HG02973 (cell line): ENCODE data around the gene PDZK1IP1.
"Not testable (repeated sequence)": the region's sequence is repeated elsewhere in the genome, so short reads cannot be mapped to it uniquely, and the experiment has no call there.

ENCODE experiments used
- ATAC-seq: cut with Tn5 transposase; IDR thresholded peaks from one replicate; pipeline ENCODE4 v1.9.1; 2021; ENCODE audit warnings: moderate library complexity; ENCODE audit not compliant: unreplicated experiment

Gene PDZK1IP1

DNA sequence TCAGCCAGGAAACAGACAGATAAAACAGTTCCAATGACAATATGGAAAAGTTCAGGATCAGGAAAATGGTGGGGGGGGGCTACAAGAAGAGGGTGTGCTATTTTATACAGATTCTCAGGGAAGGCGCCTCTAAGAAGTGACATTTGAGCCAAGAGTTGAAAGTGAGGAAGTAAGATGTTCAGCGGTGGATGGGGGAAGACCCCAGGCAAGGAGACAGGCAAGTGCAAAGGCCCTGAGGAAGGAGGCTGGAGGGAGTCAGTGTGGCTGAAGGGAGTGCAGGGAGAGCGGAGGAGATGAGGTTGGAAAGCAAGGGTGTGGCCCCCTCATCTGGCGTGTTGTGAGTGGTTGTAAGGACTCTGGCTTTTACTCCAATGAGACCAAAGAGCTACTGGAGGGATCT is 8.4 kb upstream of the PDZK1IP1 start:
- no peak for ATAC-seq

DNA sequence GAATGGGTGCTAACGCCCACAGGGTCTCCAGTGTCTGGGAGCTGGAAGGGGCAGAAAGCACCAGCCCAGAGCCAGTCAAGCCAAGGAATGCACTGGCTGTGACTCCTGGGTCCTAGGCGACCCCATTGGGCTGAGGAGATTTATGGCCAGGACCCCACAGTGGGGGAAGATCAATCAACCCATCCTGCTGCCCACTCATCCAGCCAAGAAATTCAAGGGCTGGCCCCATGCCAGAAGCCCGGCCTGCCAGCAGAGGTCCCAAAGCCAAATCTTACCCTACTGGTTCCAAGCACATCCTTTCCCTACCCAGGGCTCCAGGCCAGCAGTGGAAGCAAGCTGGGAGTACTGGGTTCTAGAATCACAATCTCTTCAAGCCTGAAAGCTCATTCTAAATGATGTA is 6.8 kb upstream of the PDZK1IP1 start:
- ATAC-seq: no peak

DNA sequence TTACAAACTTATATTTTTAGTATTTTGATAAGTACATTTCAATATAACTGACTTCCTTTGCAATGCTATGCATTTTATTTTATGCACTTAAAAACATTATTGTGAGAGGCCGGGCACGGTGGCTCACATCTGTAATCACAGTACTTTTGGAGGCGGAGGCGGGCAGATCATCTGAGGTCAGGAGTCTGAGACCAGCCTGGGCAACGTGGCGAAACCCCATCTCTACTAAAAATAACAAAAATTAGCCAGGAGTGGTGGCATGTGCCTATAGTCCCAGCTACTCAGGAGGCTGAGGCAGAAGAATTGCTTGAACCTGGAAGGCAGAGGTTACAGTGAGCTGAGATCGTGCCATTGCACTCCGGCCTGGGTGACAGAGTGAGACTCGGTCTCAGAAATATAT is 6.1 kb upstream of the PDZK1IP1 start:
- ATAC-seq: not testable (repeated sequence)

DNA sequence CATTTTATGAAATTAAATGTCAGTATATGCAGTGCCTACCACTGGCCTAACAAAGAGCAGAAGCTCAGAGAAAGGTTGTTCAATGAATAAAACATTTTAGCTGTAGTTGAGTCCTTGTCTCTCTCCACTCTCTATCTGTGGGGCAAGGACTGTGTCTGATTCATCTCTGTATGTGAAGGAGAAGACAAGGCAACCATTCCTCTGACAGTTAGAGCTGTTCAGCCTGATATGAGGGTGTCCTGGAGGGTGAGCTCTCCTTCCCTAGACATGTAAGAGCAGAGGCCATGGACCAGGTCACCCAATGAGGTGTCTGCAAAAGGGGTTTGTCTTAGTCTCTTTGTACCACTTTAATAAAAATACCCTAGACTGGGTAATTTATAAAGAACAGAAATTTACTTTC is 4.5 kb upstream of the PDZK1IP1 start:
- no peak for ATAC-seq

DNA sequence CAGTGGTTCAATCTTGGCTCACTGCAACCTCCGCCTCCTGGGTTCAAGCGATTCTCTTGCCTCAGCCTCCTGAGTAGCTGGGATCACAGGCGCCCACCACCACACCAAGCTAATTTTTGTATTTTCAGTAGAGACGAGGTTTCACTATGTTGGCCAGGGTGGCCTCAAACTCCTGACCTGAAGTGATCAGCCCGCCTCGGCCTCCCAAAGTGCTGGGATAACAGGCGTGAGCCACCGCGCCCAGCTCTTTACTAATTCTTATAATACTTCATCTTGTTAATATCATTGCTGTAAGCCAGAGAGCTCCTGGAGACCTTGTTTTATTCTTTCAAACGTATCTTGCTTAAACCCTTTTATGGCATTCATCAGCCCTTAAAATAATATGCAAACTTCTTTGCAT is 3.7 kb upstream of the PDZK1IP1 start:
- ATAC-seq: not testable (repeated sequence)

DNA sequence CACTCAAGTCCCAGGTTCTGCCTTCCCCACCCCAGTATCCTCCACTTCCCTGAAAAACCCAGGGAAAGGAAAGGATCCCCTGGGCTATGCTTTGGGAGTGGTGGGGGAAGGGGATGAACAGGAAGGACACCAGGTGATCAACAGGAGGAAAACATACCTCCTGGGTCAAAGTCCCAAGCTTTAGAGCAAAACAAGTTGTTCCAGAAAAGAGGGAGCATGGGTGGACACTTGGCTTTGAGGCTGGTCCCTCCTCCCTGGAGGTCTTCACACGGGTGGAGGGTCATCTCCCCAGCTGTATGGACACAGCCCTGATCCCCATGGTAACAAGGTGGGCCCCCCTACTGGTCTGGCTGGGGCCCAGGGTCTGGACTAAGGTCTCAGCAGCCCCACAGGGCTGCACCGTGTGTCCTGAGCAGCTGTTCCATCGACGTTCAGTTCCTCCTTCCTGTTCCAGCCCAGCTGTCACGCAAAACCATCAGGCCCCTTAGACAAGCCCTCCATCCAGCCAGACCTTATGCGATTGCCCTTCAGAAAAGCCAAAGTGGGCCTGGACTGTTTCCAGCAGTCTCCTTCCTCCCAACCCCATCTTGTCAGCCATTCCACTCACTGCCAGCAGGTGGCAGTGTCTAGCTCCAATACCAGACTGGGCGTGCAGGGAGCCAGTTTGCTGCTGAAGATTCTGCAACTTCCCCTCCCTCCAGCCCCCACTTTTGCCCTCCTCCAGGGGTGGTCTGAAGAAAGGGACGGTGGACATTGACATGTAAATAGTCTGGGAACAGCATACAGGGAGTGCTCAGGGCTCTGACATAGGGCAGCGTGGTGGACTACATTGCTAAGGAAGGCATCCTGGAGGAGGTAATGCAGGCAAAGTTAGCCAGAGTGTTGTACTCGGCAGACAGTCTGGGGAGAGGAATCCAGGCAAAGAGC is 2.9 kb upstream of the PDZK1IP1 start:
- ATAC-seq: peak; percentile 79

DNA sequence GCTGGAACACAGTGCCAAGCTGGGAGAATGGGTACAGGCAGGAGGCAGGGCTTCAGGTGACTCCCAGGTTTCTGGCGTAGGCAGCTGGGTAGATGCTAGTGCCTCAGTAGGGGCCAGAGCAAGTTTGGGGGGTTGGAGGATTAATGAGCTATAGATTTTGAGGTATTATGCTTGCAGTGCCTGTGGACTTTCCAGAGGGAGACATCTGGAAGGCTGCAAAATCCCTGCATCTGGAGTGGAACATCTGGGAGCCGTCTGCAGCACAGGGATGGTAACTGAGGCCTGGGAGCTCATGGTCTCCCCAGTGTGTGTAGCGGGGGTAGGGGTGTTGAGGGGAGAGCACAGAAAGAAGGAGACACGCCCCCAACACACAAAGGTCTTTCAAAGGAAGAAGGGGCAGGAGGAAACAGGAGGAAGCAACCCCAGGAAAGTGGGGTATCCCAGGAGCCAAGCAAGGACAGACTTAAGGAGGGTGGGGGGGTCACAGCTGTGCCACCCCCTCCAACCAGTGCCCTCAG is 2.2 kb upstream of the PDZK1IP1 start:
- no peak for ATAC-seq

DNA sequence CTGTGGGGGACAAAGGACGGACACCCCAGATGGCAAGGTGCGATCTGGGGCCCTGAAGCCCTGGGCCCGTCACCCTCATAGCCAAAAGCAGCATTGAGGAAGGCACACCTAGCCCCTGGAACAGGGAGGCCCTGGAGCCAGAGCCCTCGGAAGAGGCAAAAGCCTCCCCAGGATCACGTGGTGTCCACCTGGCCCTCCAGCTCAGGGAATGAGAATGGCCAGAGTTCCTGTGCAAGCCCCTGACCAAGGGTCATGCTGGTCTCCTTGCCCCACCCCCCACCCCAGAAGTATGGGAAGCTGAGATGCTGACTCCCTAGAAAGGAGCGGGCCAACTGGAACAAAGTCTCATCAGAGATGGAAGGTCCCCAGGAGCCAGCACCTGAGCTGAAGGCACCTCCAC is 1.0 kb upstream of the PDZK1IP1 start:
- ATAC-seq: no peak

DNA sequence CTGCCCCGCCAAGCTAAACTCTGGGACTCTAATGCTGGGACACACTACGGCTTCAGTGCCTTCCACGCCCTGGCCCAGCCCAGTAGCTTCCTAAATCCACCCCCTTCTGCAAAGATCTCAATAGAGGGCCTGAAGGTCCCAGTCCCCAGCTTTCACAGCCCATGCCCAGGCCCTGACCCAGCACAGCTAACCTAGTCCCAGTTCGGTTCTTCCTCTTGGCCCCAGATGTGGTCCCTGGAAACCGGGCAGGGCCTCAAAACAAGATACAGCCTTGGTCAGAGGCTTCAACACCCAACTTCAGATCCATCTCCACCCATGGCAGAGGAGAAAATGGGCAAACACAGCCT is 646 bp upstream of the PDZK1IP1 start:
- ATAC-seq: no peak

DNA sequence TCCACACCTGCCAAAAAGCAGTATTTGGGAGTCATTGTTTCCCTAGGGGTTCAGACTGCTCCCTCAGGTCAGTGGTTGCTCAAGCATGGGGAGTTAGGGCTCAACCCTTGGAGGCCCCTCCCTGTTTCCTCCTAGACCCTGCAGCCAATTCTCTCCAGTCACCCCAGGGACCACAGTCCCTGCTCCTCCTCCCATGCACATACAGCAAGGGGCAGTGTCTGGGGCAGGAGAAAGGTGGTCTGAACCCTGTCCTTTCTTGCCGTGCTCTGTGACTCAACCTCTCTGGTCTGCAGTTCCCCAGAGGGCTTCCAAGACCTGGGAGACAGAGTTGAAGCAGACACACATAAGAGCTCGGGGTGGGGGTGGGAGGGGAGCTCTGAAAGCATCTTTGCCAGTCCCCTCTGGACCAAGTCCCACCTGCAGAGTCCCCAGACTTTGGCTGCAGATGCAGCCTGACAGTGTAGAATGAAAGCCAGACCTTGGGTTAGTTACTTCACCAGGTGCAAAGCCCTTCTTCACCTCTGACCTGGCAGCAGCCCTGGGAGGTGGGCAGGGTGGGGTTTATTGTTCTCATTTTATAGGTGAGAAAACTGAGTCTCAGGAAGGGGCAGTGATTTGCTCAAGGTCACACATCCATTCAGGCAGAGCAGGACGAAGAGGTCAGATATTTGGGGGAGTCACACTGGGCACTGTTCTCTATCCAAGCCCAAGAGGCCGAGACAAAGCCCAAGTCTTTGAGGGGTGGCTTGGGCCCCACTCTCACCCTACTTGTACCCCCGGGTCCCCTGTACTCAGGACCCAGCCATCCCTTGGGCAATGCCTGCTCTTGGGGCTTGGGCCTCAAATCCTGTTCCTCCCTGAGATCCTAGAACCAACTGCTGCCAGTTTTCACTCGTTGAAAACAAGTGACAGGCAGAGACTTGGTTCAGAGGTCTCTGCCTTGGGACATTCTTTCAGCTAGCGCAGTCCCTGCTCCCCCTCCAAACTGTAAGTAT is 748 bp downstream of the PDZK1IP1 start:
- no peak for ATAC-seq

DNA sequence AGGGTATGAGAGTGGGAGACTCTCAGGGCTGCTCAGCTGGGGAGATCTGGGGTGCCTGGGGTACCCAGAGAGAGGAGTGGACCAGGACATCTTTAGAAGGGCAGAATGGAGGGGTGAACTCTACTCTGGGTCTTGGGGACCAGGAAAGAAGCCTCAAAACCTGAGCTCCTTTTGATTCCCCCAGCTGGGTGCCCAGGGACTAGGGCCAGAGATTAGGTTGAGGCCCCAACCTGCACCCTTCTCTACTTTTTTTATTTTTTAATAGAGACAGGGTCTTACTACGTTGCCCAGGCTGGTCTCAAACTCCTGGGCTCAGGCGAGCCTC is 1.9 kb downstream of the PDZK1IP1 start:
- no peak for ATAC-seq

DNA sequence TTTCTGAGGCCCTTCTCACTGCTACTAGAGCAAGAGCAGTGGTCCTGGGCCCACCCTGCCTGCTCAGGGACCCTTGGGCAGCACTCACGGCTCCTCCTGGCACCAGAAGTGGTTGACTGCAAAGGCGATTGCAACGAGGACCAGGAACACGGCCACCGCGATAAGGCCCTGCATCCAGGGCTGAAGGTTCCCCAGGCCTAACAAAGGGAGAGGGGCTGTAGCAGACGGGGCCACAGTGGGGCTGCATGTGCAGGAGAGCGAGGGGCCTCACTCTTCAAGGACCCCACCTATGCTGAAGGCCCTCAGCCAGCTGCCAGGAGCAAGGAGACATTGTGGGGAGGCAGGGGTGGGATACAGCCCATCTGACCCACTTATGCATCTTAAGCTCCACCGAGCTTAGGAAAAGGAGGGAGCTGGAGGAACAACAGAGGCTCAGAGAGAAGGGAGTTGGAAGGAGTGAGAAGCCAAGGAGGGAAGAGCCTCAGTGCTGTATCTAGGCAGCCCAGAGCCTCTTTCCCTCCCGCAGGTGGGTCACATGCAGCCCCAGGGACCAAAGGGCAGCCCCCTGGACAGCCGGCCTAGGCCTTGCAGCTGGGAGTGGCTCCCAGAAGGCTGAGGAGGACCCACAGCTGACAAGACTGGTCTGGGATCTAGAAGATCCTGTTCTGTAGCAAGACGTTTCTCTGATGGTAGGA is 2.5 kb downstream of the PDZK1IP1 start:
- no peak for ATAC-seq

DNA sequence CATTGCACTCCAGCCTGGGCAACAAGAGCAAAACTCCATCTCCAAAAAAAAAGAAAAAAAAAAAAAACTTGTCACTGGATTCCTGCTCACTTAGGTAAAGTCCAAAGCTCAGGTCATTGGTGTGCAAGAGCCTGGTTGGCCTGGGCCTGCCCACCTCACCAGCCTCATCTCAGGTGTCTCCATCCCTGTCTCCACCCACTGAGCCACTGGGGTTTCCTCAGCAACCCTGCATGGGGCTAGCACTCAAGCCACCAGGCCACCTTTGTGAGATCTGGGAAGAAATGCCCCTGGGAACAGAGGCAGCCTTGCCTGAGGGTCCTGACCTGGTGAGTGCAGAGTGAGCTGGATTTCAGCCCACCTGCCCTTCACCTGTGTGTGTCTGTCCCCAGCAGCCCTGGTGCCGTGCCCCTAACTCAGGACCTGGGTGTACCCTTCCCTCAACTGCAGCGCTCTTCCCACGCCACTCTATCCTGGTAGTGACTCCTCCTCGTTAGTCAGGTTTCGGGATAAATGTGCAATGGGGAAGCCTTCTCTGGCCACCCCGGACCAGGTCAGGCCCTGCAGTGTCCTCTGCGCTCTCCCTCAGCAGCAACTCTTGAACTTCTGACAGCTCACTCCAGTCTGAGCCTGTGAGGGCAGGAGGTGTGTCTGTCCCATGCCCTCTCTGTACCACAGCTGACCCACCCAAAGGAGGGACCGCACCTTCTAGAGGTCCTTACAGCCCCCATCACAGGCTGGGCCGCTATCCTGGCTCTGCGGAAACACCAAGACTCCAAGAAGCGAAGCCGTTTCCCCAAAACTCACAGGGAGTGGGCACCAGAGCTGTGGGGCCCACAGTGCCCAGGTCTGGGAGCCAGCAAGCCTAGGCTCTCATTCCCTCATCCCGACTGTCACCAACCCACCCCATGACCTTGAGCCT is 3.3 kb downstream of the PDZK1IP1 start:
- no peak for ATAC-seq

DNA sequence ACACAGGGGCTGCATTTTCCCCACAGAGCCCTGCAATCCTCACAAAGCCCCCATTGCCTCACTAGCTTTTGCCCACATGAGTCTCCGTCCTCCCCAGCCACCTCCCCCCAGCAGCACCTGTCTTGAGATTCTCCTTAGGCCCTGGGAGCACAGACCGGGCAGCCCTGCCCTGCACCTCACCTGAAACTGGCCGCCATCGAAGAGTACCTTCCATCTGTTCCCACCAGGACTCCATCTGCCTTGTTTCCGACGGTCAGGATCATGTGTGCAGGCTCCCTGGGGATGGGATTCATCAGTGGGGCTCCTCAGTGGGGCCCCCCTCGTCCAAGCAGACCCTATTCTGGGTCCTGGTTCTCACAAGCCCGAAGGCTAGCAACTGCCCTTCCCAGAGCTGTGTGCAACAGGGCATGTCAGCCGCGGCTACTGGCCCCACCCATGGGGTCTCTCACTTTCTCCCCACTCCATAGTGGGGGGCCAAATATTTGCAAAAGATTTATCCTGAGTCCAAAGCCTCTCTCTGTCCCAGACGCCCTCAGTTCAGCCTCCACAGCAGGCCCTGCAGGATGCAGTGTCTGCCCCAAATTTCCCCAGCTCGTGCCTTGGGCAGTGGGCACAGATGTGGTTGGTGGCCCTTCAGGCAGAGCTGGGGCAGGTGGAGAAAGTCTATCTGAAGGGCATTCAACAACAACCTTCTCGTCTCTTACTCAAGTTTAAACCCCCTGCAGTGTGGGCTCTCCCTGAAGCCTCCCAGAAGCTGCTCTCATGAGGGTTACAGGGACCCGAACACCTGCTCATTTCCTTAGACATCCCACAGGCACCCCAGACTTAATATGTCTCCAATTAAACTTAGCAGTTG is 4.8 kb downstream of the PDZK1IP1 start:
- no peak for ATAC-seq

DNA sequence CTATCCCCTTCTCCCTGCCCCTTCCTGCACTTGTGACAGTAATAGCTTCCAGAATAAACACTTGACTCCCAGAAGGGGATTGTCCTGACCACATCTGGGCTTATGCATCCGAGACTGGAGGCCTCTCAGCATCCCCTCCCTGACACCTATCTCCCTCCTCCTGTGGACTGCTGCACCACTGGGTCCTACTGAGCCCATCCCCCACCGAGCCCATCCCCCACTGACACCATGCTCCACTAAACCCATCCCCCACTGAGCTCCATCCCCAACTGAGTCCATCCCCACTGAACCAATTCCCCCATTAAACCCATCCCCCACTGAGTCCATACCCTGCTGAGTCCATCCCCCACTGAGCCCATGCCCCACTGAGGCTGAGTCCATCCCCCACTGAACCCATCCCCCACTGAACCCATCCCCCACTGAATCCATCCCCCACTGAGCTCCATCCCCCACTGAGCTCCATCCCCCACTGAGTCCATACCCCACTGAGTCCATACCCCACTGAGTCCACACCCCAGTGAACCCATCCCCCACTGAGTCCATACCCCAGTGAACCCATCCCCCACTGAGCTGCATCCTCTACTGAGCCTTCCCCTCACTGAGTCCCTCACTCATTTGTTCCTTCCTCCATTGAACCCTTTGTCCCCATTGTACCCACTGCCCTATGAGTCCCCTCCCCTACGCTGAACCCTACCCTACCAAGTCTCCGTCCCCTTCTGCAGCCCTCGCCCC is 5.6 kb downstream of the PDZK1IP1 start:
- ATAC-seq: no peak

DNA sequence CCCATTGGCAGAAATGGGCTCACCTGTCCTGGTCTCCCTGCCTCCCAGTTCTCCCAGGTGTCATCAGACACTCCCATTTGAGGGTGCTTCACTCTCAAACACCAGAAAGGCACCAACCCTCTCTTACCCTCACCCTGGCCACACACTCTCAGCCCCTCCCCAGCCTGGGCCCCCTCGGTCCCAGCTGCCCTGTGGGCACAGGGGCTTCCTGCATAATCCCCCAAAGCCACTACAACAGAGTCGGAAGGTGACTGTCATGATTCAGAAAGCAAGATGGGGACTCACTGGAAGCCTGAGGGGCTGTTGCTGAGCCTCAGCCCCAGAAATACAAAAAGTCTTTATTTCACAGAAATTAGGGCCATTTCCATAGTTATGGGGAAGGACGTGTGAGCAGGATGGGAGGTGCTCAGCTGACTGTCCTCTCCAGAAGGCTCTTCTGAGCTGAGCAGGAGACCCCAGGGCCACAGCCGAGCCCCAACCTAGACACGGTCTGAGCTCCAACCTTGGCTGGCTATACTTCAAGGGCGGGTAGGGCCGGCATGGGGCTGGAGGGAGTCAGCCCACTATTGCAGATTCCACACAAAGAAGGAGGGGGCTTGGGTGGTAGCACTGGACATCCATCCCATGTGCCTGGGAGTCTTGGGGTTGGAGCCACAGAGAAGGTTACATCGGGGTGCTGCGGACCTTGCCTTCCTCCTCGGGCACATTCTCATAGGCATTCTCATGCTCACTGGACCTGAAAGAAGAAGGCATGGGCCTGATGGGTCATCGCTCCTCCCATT is 6.3 kb downstream of the PDZK1IP1 start:
- ATAC-seq: no peak

DNA sequence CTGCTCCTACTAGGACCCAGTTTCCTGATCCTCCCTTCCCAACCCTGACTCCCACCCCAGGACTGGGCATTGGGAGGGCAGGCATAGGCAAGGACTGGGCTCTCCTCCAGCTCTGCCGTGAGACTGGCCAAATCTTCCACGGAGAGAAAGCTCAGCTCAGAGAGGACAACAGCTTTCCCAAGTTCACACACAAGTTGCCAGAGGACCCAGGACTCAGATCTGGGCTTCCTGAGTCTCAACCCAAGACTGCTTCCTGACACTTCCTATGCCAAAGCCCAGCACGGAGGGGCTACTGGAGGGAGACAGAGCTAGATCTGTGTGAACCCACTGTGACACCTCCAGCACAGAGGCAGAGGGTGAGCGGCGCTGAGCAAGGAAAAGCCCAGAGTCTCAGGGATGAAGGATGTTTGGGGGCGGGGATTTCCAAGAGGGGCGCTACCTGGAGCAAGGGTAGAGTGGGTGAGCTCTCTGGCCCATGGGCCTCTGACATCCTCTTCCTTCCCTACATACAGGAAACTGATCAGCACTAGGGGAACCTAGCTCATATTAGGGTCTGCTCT is 7.1 kb downstream of the PDZK1IP1 start:
- no peak for ATAC-seq
